HL-60 (cell line): ENCODE data around the gene IMMP2L.

Source experiments
- DNase-seq, 2 experiments: peaks; one replicate each; pipeline ENCODE4 v3.0.0-alpha.2; 2010 to 2020; ENCODE audit warnings: low read depth in 1 of 2, low spot score in 1 of 2
- H3K27ac ChIP-seq: fragments of 250-450 bp; sonication (Bioruptor Pico); replicated peaks from 2 replicates; pipeline ENCODE4 v1.5.1; 2020; ENCODE audit warnings: mild to moderate bottlenecking, moderate library complexity
- H3K27me3 ChIP-seq: fragments of 250-450 bp; sonication (Bioruptor Pico); 2 replicates; pipeline ENCODE4 v1.5.1; 2021; ENCODE audit warnings: mild to moderate bottlenecking, moderate library complexity; ENCODE audit not compliant: insufficient read depth, poor library complexity, severe bottlenecking
- H3K4me3 ChIP-seq: replicated peaks from 2 replicates; pipeline ENCODE4 v1.5.1; 2011; ENCODE audit warnings: mild to moderate bottlenecking, control low read depth, low read length; ENCODE audit not compliant: insufficient read depth
- CTCF ChIP-seq: IDR thresholded peaks from one replicate; pipeline ENCODE4 v1.5.1; 2011; ENCODE audit warnings: low read length, control low read depth, inconsistent platforms; ENCODE audit not compliant: insufficient read depth
- GABPA ChIP-seq: IDR thresholded peaks from 2 replicates; pipeline ENCODE4 v1.6.1; 2012; ENCODE audit warnings: low read depth
- POLR2AphosphoS5 ChIP-seq: IDR thresholded peaks from 2 replicates; pipeline ENCODE4 v1.6.1; 2012; ENCODE audit warnings: low read depth
- REST ChIP-seq: IDR thresholded peaks from 2 replicates; pipeline ENCODE4 v1.6.1; 2012; ENCODE audit warnings: low read depth; ENCODE audit not compliant: insufficient replicate concordance
- SPI1 ChIP-seq: IDR thresholded peaks from 2 replicates; pipeline ENCODE4 v1.6.1; 2012; ENCODE audit warnings: low read depth, mild to moderate bottlenecking, borderline replicate concordance

The IMMP2L gene

GRCh38 chr7:111215550-111215949 lies 346.7 kb downstream of the IMMP2L start:
- Histone ChIP-seq H3K27me3 (no peaks in the 10 kb centered on the region), H3K27ac (no peak overlapping the region), H3K4me3 (no peak overlapping the region)
- no peak for TF ChIP-seq GABPA
- TF ChIP-seq SPI1 = no peak
- no peak for TF ChIP-seq REST
- no peak for TF ChIP-seq POLR2AphosphoS5
- no peak for TF ChIP-seq CTCF
- DNase-seq = no peak

DNA sequence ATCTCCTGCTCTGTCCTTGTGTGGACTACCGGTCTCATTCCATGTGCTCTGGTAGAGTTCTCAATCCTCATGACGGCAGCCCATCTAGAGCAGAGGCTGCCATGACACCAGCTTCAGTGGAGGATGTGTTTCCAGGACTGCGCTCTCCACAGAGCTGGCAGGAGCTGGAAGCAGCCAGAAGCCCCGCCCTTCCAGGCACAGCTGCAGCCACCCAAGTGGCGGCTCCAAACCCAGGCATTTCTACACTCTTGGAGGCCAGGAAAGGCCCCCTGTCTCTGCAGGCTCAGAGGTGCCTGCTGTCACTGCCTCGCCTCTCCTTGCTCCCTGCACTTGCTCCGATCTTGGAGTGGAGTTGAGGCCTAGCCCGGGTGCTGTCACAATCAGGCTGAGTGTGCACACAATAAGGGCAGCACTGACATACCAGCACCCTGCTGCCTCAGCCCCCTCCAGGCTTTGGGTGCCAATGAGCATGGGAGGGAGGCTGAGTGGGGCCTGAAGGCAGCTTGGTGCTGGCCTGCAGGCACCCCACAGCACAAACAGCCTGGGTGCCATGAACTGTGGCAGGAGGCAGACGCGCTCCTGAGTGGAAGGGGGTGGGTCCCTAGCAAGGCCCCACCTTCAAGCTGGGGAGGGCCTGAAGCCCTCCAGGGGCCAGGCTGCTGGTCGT lies 349.3 kb downstream of the IMMP2L start:
- TF ChIP-seq GABPA = no peak
- no peak for TF ChIP-seq REST
- TF ChIP-seq POLR2AphosphoS5 = no peak
- TF ChIP-seq SPI1 = no peak
- no peak for TF ChIP-seq CTCF

DNA sequence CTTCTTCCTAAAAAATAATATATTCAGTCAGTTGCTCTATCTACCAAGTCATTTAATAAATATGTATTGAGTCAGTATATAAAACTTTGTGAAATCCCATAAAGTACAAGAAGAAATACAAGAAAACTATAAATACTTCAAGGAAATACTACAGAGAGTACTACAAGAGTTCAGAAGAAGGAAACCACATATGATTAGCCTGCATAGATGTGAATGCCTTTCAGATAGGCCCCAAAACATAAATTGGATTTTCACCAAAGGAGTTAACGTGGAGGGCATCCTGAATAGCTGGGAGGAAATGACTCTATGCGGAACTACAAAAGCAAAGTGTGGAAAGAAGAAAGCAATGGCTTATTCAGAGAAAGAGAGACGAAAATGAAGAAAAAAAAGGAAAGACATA lies 351.3 kb downstream of the IMMP2L start:
- H3K27ac ChIP-seq = no peak overlapping the region
- no peak for DNase-seq
- no peaks in the 10 kb centered on the region for H3K27me3 ChIP-seq
- no peak overlapping the region for H3K4me3 ChIP-seq
- no peak for TF ChIP-seq GABPA
- TF ChIP-seq CTCF = no peak
- TF ChIP-seq REST = no peak
- TF ChIP-seq SPI1 = no peak
- TF ChIP-seq POLR2AphosphoS5 = no peak

More for the DNA sequence above, 349.3 kb downstream of the IMMP2L start:
- H3K27me3 ChIP-seq = no peaks in the 10 kb centered on the region
- H3K27ac ChIP-seq = no peak overlapping the region
- no peak overlapping the region for H3K4me3 ChIP-seq
- DNase-seq = no peak
